HG03196 (cell line): ENCODE data around the gene GPC6.

ENCODE experiments used
- ATAC-seq: cut with Tn5 transposase; IDR thresholded peaks from one replicate; pipeline ENCODE4 v1.9.1; 2021; ENCODE audit not compliant: unreplicated experiment

Gene GPC6

GRCh38 chr13:94138831-94139230 lies 912.2 kb downstream of the GPC6 start:
- ATAC-seq = no peak

DNA sequence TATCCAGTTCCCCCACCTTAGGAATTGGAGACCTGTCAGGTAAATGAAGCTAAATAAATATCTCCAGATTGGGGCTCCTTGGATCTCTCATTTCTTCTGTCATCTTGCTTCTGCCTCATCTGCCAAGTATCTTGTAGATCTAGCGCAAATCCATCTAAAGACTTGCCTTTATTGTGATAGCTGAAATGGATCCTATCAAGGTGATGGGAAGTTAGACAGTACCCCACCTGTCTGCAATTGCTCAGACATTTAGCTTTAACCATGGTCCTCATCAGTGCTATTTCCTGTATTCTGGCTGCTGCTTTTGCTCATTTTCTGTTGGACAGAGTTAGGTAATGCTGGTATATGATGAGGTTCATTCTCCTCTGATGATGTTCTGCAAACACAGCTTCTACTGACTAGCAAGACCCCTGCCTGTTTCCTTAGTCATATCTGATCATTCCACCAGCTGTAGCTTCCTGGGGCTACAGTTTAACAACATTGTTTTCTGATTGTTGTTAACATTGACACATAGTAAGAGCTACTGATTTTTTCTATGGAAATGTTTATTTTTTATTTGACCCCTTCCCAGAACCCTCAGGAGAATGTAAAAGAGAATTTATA lies 912.9 kb downstream of the GPC6 start:
- no peak for ATAC-seq

DNA sequence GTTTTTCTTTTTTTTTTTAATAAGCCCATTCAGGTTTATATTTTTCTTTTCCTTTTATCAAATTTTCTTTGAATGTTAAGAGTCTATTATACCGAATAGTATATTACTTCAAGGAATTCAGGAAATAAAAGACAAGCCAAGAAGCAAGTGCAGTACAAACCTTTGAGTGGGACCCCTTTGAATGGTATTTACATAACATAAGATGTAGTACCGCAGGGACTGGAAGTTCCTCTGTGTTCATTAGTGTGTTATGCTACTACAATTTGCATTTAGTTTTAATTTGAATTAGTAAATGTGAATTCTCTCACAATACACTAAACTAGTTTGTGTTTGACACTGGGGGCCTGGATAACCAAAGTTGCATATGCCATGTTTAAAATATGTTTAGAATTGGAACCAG lies 913.4 kb downstream of the GPC6 start:
- ATAC-seq = no peak

DNA sequence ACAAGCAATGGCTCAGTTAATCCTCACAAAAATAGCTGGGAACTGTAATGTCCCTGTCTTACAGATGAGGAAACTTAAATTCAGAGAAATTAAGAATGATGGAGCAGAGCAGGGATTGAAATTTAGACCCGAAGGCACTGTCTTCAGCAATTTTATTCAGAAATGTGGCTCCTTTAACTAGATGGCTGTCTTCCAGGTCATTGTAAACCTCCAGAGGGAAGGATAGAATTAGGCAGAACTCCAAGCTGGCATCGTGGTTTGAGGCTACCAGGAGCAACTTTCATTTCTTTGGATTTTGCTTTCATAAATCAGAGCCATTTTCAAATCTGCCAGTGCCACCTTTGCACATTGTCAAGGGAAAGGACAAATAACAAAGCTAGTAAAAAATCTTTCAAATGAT lies 913.9 kb downstream of the GPC6 start:
- ATAC-seq = no peak

DNA sequence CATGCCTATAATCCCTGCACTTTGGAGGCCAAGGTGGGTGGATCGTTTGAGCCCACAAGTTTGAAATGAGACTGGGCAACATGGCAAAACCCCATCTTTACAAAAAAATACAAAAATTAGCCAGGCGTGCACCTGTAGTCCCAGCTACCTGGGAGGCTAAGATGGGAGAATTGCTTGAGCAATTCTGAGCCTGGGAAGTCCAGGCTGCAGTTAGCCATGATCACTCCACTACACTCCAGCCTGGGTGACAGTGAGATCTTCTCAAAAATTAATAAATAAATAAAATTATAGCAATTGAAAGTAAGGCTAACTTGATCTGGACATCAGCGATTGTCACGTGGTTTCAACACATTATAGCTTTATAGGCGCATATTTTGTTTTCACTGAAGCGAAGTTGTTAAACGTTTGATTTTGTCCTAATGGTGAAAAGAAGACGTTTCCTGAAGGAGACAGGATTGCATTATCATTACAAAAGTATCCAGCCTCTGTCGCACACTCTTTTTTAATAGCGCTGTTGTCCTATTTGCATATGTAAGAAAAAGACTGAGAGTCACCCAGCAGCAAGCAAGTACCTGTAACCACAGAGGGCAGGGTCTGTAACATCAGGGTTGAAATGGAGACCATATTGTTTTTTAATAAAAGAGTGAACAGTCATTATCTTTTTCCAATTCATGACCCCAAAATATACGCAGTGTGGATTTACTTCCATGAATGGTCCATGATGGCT lies 917.2 kb downstream of the GPC6 start:
- ATAC-seq = no peak

GRCh38 chr13:94145966-94146365 lies 919.4 kb downstream of the GPC6 start:
- ATAC-seq = no peak

GRCh38 chr13:94153586-94153985 lies 927.0 kb downstream of the GPC6 start:
- no peak for ATAC-seq

- no peak for ATAC-seq
Observed at GRCh38 chr13:94154367-94154766, 927.8 kb downstream of the GPC6 start.

- ATAC-seq = no peak
Observed at GRCh38 chr13:94157705-94158218, 931.2 kb downstream of the GPC6 start.

DNA sequence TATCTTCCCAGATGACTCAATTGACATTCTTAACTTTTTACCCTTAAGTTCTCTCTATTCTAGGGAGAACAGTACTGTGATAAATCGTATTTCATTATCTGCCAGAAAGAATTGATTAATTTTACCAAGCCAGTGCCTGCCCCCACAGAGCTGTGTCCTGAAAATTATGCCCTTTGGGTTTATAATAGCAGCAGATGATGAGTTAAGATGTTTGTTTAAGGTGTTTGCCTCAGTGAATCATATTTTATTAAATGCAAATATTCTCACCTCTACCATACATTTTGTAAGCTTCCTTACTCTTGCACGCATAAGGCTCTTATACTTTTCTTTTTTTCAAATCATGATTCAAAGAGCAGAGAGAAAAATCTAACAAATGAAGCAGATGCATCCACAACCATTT lies 934.3 kb downstream of the GPC6 start:
- no peak for ATAC-seq

DNA sequence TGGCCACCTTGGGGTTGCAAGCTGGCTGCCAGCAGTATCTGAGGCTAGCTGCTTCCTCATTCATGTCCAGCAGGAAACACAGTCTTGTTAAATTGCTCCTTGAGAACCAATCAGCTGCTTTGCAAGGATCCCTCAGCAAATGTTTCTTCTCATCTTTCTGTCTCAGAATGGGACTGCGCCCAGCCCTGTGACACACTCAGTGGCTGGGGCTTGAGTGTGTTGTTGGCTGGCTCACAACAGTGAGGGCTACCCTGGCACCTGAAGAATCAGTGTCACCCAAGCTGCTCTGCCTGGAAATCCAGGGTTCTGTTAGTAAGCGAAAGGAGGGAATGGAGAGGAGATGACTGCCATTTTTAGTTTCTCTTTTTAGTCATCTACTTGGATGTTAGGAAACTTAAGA lies 935.7 kb downstream of the GPC6 start:
- no peak for ATAC-seq

DNA sequence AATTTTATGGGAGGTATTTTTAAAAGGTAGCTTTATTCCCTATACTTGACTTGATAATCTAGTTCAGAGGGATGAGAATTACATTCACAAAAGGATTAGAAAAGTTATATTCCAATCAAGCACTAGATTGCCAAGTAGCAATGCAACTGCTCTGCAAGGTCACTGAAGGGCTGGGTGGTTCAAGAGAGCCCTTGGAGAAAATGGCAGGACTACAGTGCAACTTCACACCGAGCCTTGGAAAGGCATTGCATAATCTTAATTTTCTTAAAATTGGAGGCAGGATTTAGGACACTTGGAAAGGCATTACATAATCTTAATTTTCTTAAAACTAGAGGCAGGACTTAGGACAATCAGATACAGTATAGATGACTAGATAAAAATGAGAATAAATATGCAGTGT lies 936.9 kb downstream of the GPC6 start:
- no peak for ATAC-seq

DNA sequence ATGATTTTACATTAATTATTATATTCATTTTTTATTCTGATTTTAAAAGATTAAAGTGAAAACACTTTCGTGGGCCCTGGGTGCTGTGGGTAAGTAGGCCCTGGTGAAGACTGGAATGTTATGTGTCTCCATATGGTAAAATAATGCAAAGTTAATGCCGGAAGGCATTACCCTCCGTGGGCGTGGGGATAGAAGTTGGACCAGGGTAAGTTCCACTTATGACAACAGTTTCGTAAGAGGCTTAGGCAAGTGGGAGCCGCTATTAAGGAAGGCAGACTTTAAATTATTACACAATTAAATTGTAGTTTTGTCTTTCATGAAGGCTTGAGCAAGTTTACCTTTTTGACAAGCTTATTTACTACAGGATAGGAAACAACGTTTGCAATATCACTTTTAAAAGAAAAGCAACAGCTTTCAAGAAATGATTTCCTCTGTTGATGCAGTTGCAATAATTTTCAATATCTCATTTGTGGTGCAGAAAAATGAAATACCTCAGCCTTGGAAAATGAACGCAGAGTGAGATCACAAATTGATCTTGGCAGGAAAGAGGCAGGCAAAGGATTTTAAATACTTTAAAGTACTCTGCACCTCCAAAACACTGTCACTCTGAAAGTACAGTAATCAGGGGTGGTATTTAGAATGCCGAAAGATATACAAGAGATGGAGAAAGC lies 942.3 kb downstream of the GPC6 start:
- no peak for ATAC-seq

- no peak for ATAC-seq
Observed at GRCh38 chr13:94169454-94170144, 943.0 kb downstream of the GPC6 start.

- ATAC-seq = no peak
Observed at GRCh38 chr13:94170145-94170571, 943.6 kb downstream of the GPC6 start.

GRCh38 chr13:94172416-94172815 lies 945.8 kb downstream of the GPC6 start:
- ATAC-seq = no peak

GRCh38 chr13:94173312-94173854 lies 946.8 kb downstream of the GPC6 start:
- no peak for ATAC-seq

GRCh38 chr13:94174009-94174408 lies 947.4 kb downstream of the GPC6 start:
- ATAC-seq = no peak

GRCh38 chr13:94175076-94175475 lies 948.5 kb downstream of the GPC6 start:
- no peak for ATAC-seq

DNA sequence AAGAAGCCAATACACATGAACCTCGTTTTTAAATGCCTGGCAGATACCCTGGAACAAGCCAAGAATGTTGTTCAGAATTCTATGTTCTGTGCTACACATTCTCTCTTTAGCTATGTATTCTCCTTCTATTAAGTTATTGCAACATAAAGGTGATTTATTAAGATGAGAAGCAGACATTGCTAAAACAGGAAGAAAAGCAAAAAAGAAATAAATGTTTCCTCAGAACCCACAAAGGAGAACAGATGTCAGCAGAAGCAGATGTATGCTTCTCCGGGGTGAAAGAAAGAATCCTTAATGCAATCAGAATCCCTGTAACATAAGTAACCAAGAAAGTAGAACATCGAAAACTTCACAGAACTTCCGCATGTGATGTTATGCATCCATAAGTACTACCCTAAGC lies 950.0 kb downstream of the GPC6 start:
- no peak for ATAC-seq

- ATAC-seq = no peak
Observed at GRCh38 chr13:94177041-94177440, 950.4 kb downstream of the GPC6 start.
